ENCODE measurements around the gene LMAN1L. TPM values are rescaled to one million over a fixed set of nuclear protein-coding genes. Genes with fewer than 3 reads are reported as not detected.

LMAN1L gene
- total RNA-seq, 1 experiment from 2014 or later = not detected

- Mint-ChIP-seq H3K27me3 (ENCODE audit: low read depth) (no peaks in the 10 kb centered on the region; the same call in 1 of the 2 replicates), H3K27ac (no peak overlapping the region), H3K4me3 (no peak overlapping the region), H3K36me3 (no peaks in the 10 kb centered on the region), H3K4me1 (peaks cover 31% of the 10 kb centered on the region), H3K9me3 (no peaks in the 10 kb centered on the region)
- CTCF ChIA-PET = interaction anchor here (0.6 to 3.7 kb wide), 18 partner anchors 10 to 172 kb away, joined by 3 to 79 read pairs (median 5); partner anchors contain the start of genes CPLX3, CSK and CYP1A1
- DNase-seq (ENCODE audit: low spot score) = no peak
- TF ChIP-seq NFATC4 (CRISPR knock-in tag; IDR thresholded peaks at IDR 0.05) (no peak), IRF2 (CRISPR knock-in tag; IDR thresholded peaks at IDR 0.05; ENCODE audit: borderline replicate concordance, low read depth) (no peak)
- ATAC-seq = peak; percentile 40
- POLR2A ChIA-PET = no interaction called here
Observed at GRCh38 chr15:74793135-74794028, 19.3 kb upstream of the LMAN1L start.

GRCh38 chr15:74794248-74794969, 18.2 kb upstream of the LMAN1L start:
- no peak for ATAC-seq
- ChIA-PET POLR2A (no interaction called here), CTCF (interaction anchor here (0.6 to 3.7 kb wide), 9 partner anchors 10 to 162 kb away, joined by 3 to 79 read pairs (median 6); partner anchors contain the start of gene CPLX3)
- Mint-ChIP-seq H3K27ac (no peak overlapping the region; the same call in 1 of the 2 replicates), H3K4me3 (no peak overlapping the region), H3K9me3 (no peaks in the 10 kb centered on the region), H3K4me1 (peaks cover 21% of the 10 kb centered on the region), H3K27me3 (ENCODE audit: low read depth) (no peaks in the 10 kb centered on the region), H3K36me3 (no peaks in the 10 kb centered on the region)
- DNase-seq (ENCODE audit: low spot score) = no peak
- no peak for TF ChIP-seq ATF3 (CRISPR knock-in tag; conservative IDR thresholded peaks at IDR 0.05)
- no peak for TF ChIP-seq ZBTB43 (CRISPR knock-in tag; IDR thresholded peaks at IDR 0.05)
- TF ChIP-seq RORB (CRISPR knock-in tag; IDR thresholded peaks at IDR 0.05) = no peak
- no peak for TF ChIP-seq ZNF425 (CRISPR knock-in tag; conservative IDR thresholded peaks at IDR 0.05)
- TF ChIP-seq HMGXB4 (CRISPR knock-in tag; IDR thresholded peaks at IDR 0.05) = no peak
- no peak for TF ChIP-seq OVOL2 (CRISPR knock-in tag; IDR thresholded peaks at IDR 0.05; ENCODE audit: borderline replicate concordance)
- TF ChIP-seq ATF1 (CRISPR knock-in tag; IDR thresholded peaks at IDR 0.05) = no peak
- no peak for TF ChIP-seq RELA (CRISPR knock-in tag; IDR thresholded peaks at IDR 0.05; ENCODE audit: borderline replicate concordance)
- no peak for TF ChIP-seq ARID4B (CRISPR knock-in tag; IDR thresholded peaks at IDR 0.05; ENCODE audit: borderline replicate concordance)
- TF ChIP-seq ERG (CRISPR knock-in tag; IDR thresholded peaks at IDR 0.05) = no peak
- TF ChIP-seq PREB (CRISPR knock-in tag; IDR thresholded peaks at IDR 0.05; ENCODE audit: borderline replicate concordance) = no peak
- TF ChIP-seq FOXJ3 (CRISPR knock-in tag; IDR thresholded peaks at IDR 0.05; ENCODE audit: borderline replicate concordance) = no peak
- no peak for TF ChIP-seq SP1 (CRISPR knock-in tag; conservative IDR thresholded peaks at IDR 0.05)
- TF ChIP-seq JUN (CRISPR knock-in tag; IDR thresholded peaks at IDR 0.05) = no peak
- no peak for TF ChIP-seq NFE2L1 (CRISPR knock-in tag; IDR thresholded peaks at IDR 0.05)
- no peak for TF ChIP-seq TEAD4 (CRISPR knock-in tag; IDR thresholded peaks at IDR 0.05)
